ENCODE data around the gene ANKRD29.

The ANKRD29 gene

DNA sequence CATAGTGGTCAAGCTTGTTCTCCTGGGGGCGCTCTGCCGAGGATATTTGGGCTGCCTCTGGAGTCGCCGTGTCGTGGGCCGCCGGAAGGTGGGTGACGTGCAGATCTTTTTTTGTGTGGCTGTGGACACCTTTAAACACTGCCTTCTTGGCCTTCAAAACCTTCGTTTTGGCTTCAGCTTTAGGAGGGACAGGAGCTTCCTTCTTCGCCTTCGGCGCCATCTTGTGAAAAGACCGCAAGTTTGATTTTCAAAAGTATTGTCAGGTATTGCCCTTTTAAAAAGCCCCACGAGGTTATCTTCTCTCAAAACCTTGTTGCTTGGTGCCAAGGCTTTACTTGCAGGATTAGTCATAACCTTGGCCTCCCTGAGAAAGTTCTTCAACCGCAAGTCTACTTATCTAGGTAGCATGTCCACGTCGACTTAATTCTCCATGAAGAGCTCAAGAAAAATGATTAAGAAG, 47.4 kb upstream of the ANKRD29 start:
- no peaks in the 10 kb centered on the region for H3K27me3 ChIP-seq (ENCODE audit: control insufficient read depth in 3 of 3, insufficient read depth in 3 of 3, low read depth in 1 of 3, low read length in 3 of 3)
- no peak overlapping the region for H4K91ac ChIP-seq (ENCODE audit: low read depth, low read length, poor library complexity)
- peaks cover 0 to 2% of the 10 kb centered on the region in 2 donors for H3K9me3 ChIP-seq (replicated peaks in 1 of 2; ENCODE audit: control insufficient read depth in 2 of 2, insufficient read depth in 1 of 2, low read depth in 1 of 2, low read length in 2 of 2)
- H2BK15ac ChIP-seq (ENCODE audit: low read length), result no peak overlapping the region
- H3K4ac ChIP-seq (ENCODE audit: low read length), result no peak overlapping the region
- H3K27ac ChIP-seq (replicated peaks; ENCODE audit: low read length), result no peak overlapping the region
- no peak overlapping the region for H3K4me3 ChIP-seq (ENCODE audit: low read length in 2 of 2)
- no CpG with 5 or more reads among the region's 17 CpGs for WGBS, 2 donors (ENCODE audit: extremely low coverage in 2 of 2, insufficient read length in 2 of 2, insufficient replicate concordance in 1 of 2)
- no peaks in the 10 kb centered on the region for H3K36me3 ChIP-seq (replicated peaks in 1 of 2; ENCODE audit: control insufficient read depth in 2 of 2, insufficient read depth in 2 of 2, low read length in 2 of 2)
- H3K23ac ChIP-seq (ENCODE audit: low read depth, low read length, poor library complexity), result no peak overlapping the region
- no peak overlapping the region for H2AK5ac ChIP-seq (ENCODE audit: low read depth, low read length)
- H3K18ac ChIP-seq (ENCODE audit: low read length), result no peak overlapping the region
- no peak overlapping the region for H2BK120ac ChIP-seq (ENCODE audit: low read depth, low read length)
- no peak overlapping the region for H3K4me2 ChIP-seq (ENCODE audit: insufficient read depth, low read length, poor library complexity, severe bottlenecking)
- H2BK12ac ChIP-seq (ENCODE audit: low read length), result no peak overlapping the region
- no peak overlapping the region for H3K9ac ChIP-seq (ENCODE audit: low read depth, low read length, poor library complexity)
- H3K14ac ChIP-seq (ENCODE audit: low read length), result no peak overlapping the region
- H2AFZ ChIP-seq (ENCODE audit: low read length), result no peak overlapping the region
- DNase-seq (ENCODE audit: low spot score), result no peak
- H3K4me1 ChIP-seq (ENCODE audit: control insufficient read depth in 2 of 2, insufficient read depth in 1 of 2, low read depth in 1 of 2, low read length in 2 of 2), result no peaks in the 10 kb centered on the region
- H4K8ac ChIP-seq (ENCODE audit: low read depth, low read length), result no peak overlapping the region
- no peak overlapping the region for H2BK5ac ChIP-seq (ENCODE audit: low read length)
- H3K79me1 ChIP-seq (ENCODE audit: low read depth, low read length), result no peaks in the 10 kb centered on the region

DNA sequence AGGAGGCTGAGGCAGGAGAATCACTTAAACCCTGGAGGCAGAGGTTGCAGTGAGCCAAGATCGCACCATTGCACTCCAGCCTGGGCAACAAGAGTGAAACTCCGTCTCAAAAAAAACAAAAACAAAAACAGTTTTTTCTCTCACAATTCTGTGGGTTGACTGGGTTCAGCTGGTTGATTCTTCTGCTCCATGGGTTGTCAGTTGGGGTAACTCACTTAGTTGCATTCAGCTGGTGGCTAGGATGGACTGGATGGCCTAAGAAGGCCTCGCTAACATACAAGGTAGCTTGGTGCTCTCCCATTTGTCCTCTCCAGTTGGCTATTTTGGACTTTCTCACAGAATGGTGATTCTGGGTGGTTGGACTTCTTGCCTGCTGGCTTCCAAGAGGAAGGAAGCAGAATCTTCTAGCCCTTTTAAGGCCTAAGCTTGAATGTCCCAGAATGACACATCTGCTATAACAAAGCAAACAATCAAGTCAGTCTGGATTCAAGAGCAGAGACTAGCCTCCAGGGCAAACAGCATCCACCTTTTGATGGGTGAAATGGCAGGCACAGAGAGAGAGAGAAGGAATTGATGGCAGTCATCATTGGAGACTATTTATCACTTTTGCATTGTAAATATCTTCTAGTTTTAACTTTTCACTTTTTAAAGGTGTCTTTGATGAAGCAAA, 44.4 kb upstream of the ANKRD29 start:
- H4K8ac ChIP-seq (ENCODE audit: low read depth, low read length), result no peak overlapping the region
- H3K9ac ChIP-seq (ENCODE audit: low read depth, low read length, poor library complexity), result no peak overlapping the region
- no peak overlapping the region for H3K4me2 ChIP-seq (ENCODE audit: insufficient read depth, low read length, poor library complexity, severe bottlenecking)
- H2BK15ac ChIP-seq (ENCODE audit: low read length), result no peak overlapping the region
- no peak overlapping the region for H3K27ac ChIP-seq (replicated peaks; ENCODE audit: low read length)
- H2AK5ac ChIP-seq (ENCODE audit: low read depth, low read length), result no peak overlapping the region
- H2BK120ac ChIP-seq (ENCODE audit: low read depth, low read length), result no peak overlapping the region
- H3K23ac ChIP-seq (ENCODE audit: low read depth, low read length, poor library complexity), result no peak overlapping the region
- no peaks in the 10 kb centered on the region for H3K4me1 ChIP-seq (ENCODE audit: control insufficient read depth in 2 of 2, insufficient read depth in 1 of 2, low read depth in 1 of 2, low read length in 2 of 2)
- no peak overlapping the region for H3K18ac ChIP-seq (ENCODE audit: low read length)
- peaks cover 0 to 2% (median 0%) of the 10 kb centered on the region in 3 experiments for H3K27me3 ChIP-seq (ENCODE audit: control insufficient read depth in 3 of 3, insufficient read depth in 3 of 3, low read depth in 1 of 3, low read length in 3 of 3)
- H3K36me3 ChIP-seq (replicated peaks in 1 of 2; ENCODE audit: control insufficient read depth in 2 of 2, insufficient read depth in 2 of 2, low read length in 2 of 2), result no peaks in the 10 kb centered on the region
- H2BK5ac ChIP-seq (ENCODE audit: low read length), result no peak overlapping the region
- H4K91ac ChIP-seq (ENCODE audit: low read depth, low read length, poor library complexity), result no peak overlapping the region
- no CpG with 5 or more reads among the region's 3 CpGs for WGBS, 2 donors (ENCODE audit: extremely low coverage in 2 of 2, insufficient read length in 2 of 2, insufficient replicate concordance in 1 of 2)
- no peaks in the 10 kb centered on the region for H3K79me1 ChIP-seq (ENCODE audit: low read depth, low read length)
- no peak overlapping the region for H3K4me3 ChIP-seq (ENCODE audit: low read length in 2 of 2)
- H2BK12ac ChIP-seq (ENCODE audit: low read length), result no peak overlapping the region
- DNase-seq (ENCODE audit: low spot score), result no peak
- H3K4ac ChIP-seq (ENCODE audit: low read length), result no peak overlapping the region
- H2AFZ ChIP-seq (ENCODE audit: low read length), result no peak overlapping the region
- H3K14ac ChIP-seq (ENCODE audit: low read length), result no peak overlapping the region
- no peaks in the 10 kb centered on the region for H3K9me3 ChIP-seq (replicated peaks in 1 of 2; ENCODE audit: control insufficient read depth in 2 of 2, insufficient read depth in 1 of 2, low read depth in 1 of 2, low read length in 2 of 2)

DNA sequence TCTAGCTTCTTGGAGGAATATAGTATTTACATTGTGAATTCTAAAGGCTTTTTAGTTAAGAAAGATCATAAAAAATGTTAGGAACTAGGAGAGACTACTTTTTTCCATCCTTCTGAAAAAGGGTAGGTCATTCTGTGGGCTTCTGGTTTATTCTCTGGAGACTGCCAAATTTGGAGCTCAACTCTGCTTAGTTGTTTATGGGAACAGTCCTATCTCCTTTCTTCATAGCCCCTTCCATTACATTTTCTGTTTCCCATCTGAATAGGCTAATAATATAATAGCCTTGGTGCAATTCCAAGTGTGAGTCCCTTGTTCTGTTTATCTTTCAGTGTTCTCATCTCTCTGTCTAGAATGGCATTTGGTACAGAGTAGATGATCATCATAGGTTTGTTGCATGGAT, 42.1 kb upstream of the ANKRD29 start:
- H3K27me3 ChIP-seq (ENCODE audit: control insufficient read depth in 3 of 3, insufficient read depth in 3 of 3, low read depth in 1 of 3, low read length in 3 of 3), result peaks cover 0 to 2% (median 0%) of the 10 kb centered on the region in 3 experiments
- no peak overlapping the region for H3K4me2 ChIP-seq (ENCODE audit: insufficient read depth, low read length, poor library complexity, severe bottlenecking)
- no peak overlapping the region for H2AFZ ChIP-seq (ENCODE audit: low read length)
- H3K4ac ChIP-seq (ENCODE audit: low read length), result no peak overlapping the region
- H2BK15ac ChIP-seq (ENCODE audit: low read length), result no peak overlapping the region
- H3K18ac ChIP-seq (ENCODE audit: low read length), result no peak overlapping the region
- no peak overlapping the region for H3K27ac ChIP-seq (replicated peaks; ENCODE audit: low read length)
- no peaks in the 10 kb centered on the region for H3K36me3 ChIP-seq (replicated peaks in 1 of 2; ENCODE audit: control insufficient read depth in 2 of 2, insufficient read depth in 2 of 2, low read length in 2 of 2)
- H2BK120ac ChIP-seq (ENCODE audit: low read depth, low read length), result no peak overlapping the region
- no peaks in the 10 kb centered on the region for H3K4me1 ChIP-seq (ENCODE audit: control insufficient read depth in 2 of 2, insufficient read depth in 1 of 2, low read depth in 1 of 2, low read length in 2 of 2)
- no peak overlapping the region for H3K23ac ChIP-seq (ENCODE audit: low read depth, low read length, poor library complexity)
- H2AK5ac ChIP-seq (ENCODE audit: low read depth, low read length), result no peak overlapping the region
- H4K91ac ChIP-seq (ENCODE audit: low read depth, low read length, poor library complexity), result no peak overlapping the region
- H3K4me3 ChIP-seq (ENCODE audit: low read length in 2 of 2), result no peak overlapping the region
- no peak overlapping the region for H2BK12ac ChIP-seq (ENCODE audit: low read length)
- no peaks in the 10 kb centered on the region for H3K79me1 ChIP-seq (ENCODE audit: low read depth, low read length)
- no peak for DNase-seq (ENCODE audit: low spot score)
- no peak overlapping the region for H3K9ac ChIP-seq (ENCODE audit: low read depth, low read length, poor library complexity)
- H2BK5ac ChIP-seq (ENCODE audit: low read length), result no peak overlapping the region
- no peaks in the 10 kb centered on the region for H3K9me3 ChIP-seq (replicated peaks in 1 of 2; ENCODE audit: control insufficient read depth in 2 of 2, insufficient read depth in 1 of 2, low read depth in 1 of 2, low read length in 2 of 2)
- no peak overlapping the region for H4K8ac ChIP-seq (ENCODE audit: low read depth, low read length)
- no peak overlapping the region for H3K14ac ChIP-seq (ENCODE audit: low read length)

DNA sequence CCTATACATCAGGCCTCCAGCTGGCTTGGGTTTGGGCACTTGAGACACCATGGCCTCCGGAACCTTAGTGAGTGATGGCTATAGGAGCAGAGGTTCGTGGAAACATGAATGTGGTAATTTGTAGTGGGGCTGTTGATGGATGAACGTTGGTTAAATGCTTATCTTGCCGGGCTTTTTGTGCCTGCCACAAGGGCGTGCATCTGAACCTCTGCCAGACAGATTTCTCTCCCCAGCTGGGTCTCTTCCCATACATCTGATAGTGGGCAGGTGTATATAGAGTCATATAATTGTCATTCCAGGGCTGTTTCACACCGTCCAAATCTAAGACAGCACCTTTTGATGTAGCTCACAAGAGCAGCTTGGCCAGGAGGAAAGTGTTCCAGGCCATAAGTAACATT, 41.3 kb upstream of the ANKRD29 start:
- no peak for DNase-seq (ENCODE audit: low spot score)
- H2BK12ac ChIP-seq (ENCODE audit: low read length), result no peak overlapping the region

More for the DNA sequence above, 41.3 kb upstream of the ANKRD29 start:
- no peak overlapping the region for H4K8ac ChIP-seq (ENCODE audit: low read depth, low read length)
- no peak overlapping the region for H2AFZ ChIP-seq (ENCODE audit: low read length)
- no peak overlapping the region for H3K27ac ChIP-seq (replicated peaks; ENCODE audit: low read length)
- no peak overlapping the region for H2BK15ac ChIP-seq (ENCODE audit: low read length)
- H3K9me3 ChIP-seq (replicated peaks in 1 of 2; ENCODE audit: control insufficient read depth in 2 of 2, insufficient read depth in 1 of 2, low read depth in 1 of 2, low read length in 2 of 2), result no peaks in the 10 kb centered on the region
- H4K91ac ChIP-seq (ENCODE audit: low read depth, low read length, poor library complexity), result no peak overlapping the region
- H3K79me1 ChIP-seq (ENCODE audit: low read depth, low read length), result no peaks in the 10 kb centered on the region
- no CpG with 5 or more reads among the region's 6 CpGs for WGBS, 2 donors (ENCODE audit: extremely low coverage in 2 of 2, insufficient read length in 2 of 2, insufficient replicate concordance in 1 of 2)
- no peak overlapping the region for H3K4me2 ChIP-seq (ENCODE audit: insufficient read depth, low read length, poor library complexity, severe bottlenecking)
- no peak overlapping the region for H2AK5ac ChIP-seq (ENCODE audit: low read depth, low read length)
- no peak overlapping the region for H2BK120ac ChIP-seq (ENCODE audit: low read depth, low read length)
- H3K36me3 ChIP-seq (replicated peaks in 1 of 2; ENCODE audit: control insufficient read depth in 2 of 2, insufficient read depth in 2 of 2, low read length in 2 of 2), result no peaks in the 10 kb centered on the region
- H3K23ac ChIP-seq (ENCODE audit: low read depth, low read length, poor library complexity), result no peak overlapping the region
- no peak overlapping the region for H3K4ac ChIP-seq (ENCODE audit: low read length)
- peaks cover 0 to 2% (median 0%) of the 10 kb centered on the region in 3 experiments for H3K27me3 ChIP-seq (ENCODE audit: control insufficient read depth in 3 of 3, insufficient read depth in 3 of 3, low read depth in 1 of 3, low read length in 3 of 3)
- H2BK5ac ChIP-seq (ENCODE audit: low read length), result no peak overlapping the region
- H3K18ac ChIP-seq (ENCODE audit: low read length), result no peak overlapping the region
- H3K14ac ChIP-seq (ENCODE audit: low read length), result no peak overlapping the region
- no peaks in the 10 kb centered on the region for H3K4me1 ChIP-seq (ENCODE audit: control insufficient read depth in 2 of 2, insufficient read depth in 1 of 2, low read depth in 1 of 2, low read length in 2 of 2)
- no peak overlapping the region for H3K4me3 ChIP-seq (ENCODE audit: low read length in 2 of 2)
- no peak overlapping the region for H3K9ac ChIP-seq (ENCODE audit: low read depth, low read length, poor library complexity)
